ENCODE measurements around the gene IFT74. TPM values are rescaled to one million over a fixed set of nuclear protein-coding genes. Genes with fewer than 3 reads are reported as not detected.

The IFT74 gene
- total RNA-seq, result 14.0 and 20.9 TPM in 2 replicates

GRCh38 chr9:26955921-26956859 lies at the start of gene IFT74:
TSS of gene IFT74 (plus strand) at chr9:26956412. CDS start at chr9:26961968, 5,556 bp downstream.

GRCh38 chr9:26946753-26947727 lies 9.2 kb upstream of the IFT74 start, which contains the start of gene PLAA:
TSS of gene PLAA (minus strand) at chr9:26947242. CDS start at chr9:26947045, 197 bp downstream.

DNA sequence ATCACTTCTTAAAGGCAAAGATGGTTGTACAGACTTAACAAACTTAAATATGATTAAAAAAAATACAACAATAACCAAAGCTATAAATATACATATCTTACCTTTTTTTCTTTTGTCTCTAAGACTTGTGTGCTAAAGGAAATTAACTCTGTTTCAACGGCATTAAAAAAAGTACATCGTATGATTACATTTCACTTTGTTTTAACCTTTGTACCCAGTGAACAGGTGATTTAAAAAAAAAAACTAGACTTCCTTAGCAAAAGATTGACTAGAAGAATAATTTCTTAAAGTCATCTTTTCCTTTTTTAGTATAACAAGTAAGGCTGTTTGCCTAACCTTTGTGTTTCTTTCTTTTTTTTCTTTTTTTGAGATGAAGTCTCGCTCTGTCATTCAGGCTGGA lies 49.3 kb downstream of the IFT74 start, which contains the start of gene LRRC19:
LRRC19 (minus strand) TSS at position 182 of the 400 bp plus-strand sequence. CDS start 5,978 bp downstream, outside the sequence.

DNA sequence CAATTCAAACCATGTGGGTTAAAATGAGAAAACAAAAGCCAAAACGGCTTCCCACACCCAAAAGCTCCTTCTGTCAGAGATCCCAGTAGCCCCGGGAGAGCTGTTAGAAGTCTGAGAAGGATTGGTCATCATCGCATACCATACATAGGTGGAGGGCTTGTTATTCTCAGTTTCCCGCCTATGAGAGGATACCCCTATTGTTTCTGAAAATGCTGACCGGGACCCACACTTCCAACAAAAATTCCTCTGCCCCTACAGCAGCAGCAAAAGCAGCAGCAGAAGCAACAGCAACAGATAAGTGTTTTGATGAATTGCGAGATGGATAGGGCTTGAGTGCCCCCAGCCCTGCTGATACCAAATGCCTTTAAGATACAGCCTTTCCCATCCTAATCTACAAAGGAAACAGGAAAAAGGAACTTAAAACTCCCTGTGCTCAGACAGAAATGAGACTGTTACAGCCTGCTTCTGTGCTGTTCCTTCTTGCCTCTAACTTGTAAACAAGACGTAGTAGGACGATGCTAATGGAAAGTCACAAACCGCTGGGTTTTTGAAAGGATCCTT lies 152.8 kb downstream of the IFT74 start, which contains the start of gene TEK:
TEK (plus strand) TSS at position 245 of the 561 bp plus-strand sequence. CDS start 366 bp downstream, outside the sequence.

Other genes with a start within 250 kb of the IFT74 start
- gene CAAP1, start 63.6 kb upstream of the IFT74 start, total RNA-seq, result 29.3 and 31.1 TPM in 2 replicates
- gene PLAA, start 9.2 kb upstream of the IFT74 start, total RNA-seq, result 32.5 and 55.0 TPM in 2 replicates
- not detected in 2 replicates for gene LRRC19, start 49.3 kb downstream of the IFT74 start, total RNA-seq
- under 0.01 TPM in 2 replicates for gene TEK, start 152.8 kb downstream of the IFT74 start, total RNA-seq

Data from nasal cavity respiratory epithelium epithelial cell of viscerocranial mucosa (primary cell).